CD4-positive, alpha-beta T cell treated with Interleukin-6 for 4 hours (primary cell): ENCODE results near the gene NUP93.

Experiments used
- DNase-seq: peaks from one replicate; pipeline ENCODE4 v3.0.0-alpha.2; 2020; ENCODE audit warnings: mixed read lengths

The NUP93 gene

DNA sequence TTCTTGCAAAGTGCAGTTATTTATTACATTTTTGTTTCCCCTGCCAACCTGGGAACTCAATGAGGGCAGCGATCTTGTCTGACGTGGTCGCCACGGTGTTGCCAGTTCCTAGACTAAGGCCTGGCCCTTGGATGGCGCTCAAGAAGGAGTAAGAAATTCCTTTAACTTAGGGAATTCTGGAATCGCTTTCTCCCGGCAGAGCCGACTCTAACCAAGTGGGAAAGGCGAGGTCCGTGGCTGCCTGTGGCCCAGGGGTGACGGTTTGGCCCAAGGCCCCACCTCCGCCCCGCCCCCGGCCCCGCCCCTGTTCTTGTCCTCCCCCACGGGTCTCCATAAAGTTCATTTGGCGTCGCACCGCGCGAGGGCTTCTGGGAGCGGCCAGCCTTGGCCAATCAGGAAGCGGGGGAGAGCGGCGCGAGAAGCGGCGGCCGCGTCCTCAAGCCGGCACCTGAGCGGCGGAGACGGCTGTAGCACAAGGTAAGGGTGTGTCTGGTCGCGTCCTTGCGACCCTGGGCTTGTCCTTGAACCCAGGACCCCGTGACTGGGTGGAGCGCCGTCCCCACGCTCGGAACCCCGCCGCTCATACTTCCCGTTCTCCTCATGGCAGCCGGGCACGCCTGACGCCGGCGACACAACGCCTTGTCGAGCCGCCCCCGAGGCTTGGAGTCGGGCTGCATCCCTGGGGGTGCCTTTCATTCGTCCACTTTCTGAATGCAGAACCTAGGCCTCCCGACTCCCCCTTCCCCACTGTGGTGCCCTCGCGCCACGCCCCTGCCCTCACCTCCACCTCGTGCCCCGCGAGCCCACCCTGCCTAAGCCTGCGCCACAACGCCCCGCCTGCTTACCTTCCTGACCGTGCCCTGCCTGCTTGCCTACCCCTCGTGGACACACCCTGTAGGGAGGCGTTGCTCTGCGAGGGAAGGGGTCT, at the start of gene NUP93:
Gene NUP93, plus strand, starts transcription at position 395 of the 928 bp plus-strand sequence. CDS start 18,119 bp downstream, outside the sequence.
- DNase-seq, result peak; percentile 96

DNA sequence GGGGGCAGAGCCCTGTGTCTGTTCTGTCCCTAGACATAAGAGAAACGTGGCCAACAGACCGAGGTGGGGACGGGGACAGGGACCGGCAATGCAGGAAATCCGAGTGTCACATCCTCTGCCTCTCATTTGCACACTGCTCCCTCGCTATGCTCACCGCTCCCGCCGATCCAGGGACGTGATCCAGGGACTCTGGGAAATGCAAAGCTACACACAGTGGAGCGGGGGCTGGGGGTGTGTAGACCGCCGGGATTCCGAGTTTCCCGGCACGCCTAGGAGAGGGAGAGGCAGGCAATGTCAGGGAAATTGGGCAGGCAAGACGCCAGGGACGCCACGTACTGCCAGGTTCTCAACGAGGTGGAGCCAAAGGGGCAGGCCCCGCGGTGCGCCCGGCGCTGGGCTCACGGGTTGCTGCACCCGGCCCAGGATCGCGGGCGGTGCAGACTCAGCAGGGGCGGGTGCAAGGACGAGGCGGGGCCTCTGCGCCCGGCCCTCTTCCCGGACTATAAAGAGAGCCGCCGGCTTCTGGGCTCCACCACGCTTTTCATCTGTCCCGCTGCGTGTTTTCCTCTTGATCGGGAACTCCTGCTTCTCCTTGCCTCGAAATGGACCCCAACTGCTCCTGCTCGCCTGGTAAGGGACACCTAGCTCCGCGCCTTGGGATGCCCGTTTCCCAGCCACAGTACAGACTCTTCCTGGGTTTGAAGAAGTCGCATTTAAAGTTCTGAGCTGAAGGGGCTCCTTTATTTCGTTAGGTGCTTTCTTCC, 47.8 kb upstream of the NUP93 start, which contains the start of gene MT1X:
Gene MT1X, plus strand, starts transcription at position 532 of the 764 bp plus-strand sequence. Its CDS starts 71 bp downstream, at position 603.
- DNase-seq, result peak; percentile 90

DNA sequence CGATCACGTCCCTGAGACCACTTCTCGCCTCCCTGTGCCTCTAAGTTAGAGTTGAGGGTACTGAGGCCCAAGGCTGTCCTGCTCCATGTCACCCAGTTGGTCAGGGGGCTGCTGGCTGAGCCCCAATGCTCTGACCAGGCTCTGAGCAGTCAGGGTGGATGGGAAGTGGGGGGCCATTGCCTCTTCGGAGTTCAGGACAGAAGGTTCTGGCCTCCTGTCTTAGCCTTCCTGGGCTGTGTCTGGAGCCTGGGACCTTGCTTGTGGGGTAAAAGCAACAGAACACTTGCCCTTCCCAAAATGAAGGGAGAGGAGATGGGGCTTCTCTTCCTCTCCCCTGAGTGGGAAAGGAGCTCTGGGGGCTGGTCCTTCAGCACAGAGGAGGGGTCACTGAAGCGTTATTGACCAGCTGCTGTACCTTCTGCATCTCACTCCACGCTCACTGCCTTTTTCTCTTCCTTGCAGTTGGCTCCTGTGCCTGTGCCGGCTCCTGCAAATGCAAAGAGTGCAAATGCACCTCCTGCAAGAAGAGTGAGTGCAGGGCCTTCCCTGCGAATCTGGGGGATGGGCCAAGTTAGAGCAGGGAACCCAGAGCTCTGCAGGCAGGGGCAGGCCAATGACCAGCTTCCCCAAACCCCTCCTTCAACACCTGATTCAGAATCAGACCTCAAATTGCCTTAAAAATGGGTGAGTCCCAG, 47.1 kb upstream of the NUP93 start:
- DNase-seq, result peak; percentile 19

DNA sequence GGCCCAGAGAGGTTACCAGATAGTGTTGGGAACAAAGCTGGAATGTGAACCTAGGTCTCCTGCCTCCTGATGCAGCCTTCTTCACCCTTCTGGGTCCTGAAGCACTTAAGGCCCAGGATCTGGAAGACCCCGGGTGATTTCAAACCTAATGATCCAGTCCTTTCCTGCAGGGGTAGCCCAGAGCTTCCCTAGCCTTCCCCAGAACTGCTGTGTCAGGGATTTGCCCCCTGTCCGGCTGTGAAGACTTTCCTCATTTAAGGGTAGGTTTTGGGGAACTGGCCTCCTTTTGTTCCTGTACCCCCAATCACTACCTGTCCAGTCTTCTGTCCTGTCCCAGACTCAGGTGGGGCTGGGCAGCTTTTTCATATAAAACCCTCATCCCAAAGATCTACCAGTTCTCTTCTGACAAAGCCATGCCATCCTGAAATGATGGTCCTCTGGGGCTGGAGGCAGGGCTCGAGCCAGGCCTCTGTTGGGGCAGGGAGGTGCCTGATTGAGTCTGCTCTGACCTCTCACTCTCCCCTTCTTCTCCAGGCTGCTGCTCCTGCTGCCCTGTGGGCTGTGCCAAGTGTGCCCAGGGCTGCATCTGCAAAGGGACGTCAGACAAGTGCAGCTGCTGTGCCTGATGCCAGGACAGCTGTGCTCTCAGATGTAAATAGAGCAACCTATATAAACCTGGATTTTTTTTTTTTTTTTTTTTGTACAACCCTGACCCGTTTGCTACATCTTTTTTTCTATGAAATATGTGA, 46.3 kb upstream of the NUP93 start:
- no peak for DNase-seq

DNA sequence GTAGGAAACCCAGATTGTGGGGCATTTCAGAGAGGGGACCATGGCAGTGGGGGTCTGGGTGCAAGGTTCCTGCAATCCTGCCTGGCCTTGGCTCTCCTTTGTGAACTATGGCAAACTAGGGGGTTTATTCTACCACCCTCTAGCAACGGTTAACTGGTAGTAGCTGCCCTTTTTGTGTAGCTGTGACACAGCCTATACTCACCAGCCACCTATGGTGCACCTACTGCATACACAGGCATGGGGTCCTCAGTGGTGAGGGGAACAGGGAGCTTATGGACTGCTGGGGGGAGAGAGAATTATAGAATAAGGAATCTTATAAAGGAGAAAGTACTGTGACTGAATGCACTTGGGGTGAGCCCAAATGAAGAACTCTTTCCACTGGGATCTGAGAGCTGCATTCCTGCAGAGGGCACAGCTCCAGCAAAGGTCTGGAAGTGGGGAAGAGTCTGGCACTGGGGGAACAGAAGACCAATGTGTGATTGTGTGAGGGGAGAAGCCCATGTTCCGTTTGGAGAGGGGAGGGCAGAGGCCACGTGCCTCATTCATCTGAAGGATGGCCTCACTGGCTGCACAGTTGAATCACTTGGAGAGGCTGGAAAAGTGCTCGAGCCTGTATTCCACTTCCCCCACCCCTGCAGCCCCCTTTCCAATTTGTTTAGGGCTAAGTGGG, 45.5 kb upstream of the NUP93 start:
- no peak for DNase-seq

DNA sequence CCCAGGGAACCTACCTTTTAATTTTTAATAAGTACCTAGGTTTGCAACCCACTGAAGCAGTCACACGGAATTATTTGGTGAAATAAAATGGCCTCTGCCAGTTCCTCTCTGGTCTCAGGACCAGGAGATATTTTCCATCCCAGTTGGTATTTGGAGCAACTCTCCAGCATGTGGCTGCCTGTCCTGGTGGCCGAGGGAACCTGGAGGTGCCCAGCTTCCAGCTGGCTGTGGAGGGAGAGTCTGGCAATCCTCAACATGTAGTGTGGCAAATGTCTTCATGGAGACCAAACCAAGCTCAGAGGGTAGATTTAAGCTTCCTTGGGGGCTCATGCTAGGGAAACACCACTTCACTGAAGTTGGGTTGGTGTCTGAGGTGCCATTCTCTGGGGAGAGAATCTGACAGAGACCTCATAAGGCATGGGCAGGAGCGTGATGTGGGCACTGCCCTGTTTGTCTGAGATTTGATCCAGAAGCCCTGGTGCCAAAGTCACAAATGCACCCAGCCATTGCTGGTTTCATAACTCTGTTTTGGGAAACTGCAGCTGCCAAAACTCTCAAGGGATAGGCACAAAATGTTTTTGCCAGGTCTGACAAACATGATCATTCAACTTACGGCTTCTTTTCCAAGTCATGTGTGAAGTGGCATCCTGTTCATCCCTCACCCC, 44.9 kb upstream of the NUP93 start:
- no peak for DNase-seq

DNA sequence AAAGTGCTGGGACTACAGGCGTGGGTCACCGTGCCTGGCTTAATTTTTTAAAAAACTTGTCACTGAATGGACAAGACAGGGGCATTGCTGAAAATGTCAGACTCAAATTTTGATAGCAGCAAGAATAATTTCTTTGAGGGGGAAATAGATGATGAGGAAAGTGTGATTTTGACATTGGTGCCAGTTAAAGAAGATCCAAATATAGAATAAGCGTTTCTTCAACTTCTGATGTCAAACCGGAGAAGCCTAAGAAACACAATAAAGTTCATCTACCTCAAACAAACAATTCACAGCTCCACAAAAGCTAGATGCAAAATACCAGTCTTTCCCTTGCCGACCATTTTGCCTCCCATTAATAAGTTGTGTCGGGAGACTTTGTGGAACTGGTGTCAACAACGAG, 43.2 kb upstream of the NUP93 start:
- DNase-seq, result no peak

DNA sequence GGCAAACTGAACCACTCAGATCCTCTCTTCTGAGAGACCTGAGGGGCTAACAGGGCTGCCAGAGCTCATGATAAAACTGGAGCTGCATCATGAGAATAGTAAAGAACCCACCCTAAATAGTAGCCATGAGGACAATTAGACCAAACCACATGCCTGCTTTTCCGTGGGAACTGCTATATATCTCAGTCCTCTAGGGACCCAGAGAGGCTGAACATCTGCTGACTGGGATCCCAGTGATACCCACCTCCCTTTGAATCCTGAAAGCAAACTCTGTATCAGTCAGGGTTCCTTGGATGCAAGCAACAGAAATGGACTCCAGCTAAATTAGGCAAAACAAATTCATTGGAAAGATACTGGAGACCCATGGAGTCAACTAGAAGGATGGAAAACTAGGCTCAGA, 41.2 kb upstream of the NUP93 start:
- no peak for DNase-seq

DNA sequence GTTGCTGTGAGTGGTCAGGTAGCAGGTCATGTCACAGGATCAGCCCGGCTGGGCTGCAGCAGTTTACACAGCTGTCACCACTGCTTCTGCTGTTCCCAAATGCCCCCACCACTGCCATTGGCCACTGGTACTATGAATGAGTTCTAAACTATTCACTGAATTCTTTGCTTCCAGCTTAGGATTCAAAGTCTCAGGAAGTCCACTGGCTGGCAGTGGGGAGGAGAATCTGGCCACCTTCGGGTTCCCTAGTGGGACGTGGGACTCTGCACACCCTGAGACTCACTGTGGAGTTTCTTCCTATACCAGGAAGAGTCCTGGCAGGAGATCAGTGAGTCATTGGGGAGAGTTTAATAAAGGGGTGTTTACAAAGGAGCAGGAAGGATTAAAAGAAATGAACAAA, 40.8 kb upstream of the NUP93 start:
- DNase-seq, result no peak

DNA sequence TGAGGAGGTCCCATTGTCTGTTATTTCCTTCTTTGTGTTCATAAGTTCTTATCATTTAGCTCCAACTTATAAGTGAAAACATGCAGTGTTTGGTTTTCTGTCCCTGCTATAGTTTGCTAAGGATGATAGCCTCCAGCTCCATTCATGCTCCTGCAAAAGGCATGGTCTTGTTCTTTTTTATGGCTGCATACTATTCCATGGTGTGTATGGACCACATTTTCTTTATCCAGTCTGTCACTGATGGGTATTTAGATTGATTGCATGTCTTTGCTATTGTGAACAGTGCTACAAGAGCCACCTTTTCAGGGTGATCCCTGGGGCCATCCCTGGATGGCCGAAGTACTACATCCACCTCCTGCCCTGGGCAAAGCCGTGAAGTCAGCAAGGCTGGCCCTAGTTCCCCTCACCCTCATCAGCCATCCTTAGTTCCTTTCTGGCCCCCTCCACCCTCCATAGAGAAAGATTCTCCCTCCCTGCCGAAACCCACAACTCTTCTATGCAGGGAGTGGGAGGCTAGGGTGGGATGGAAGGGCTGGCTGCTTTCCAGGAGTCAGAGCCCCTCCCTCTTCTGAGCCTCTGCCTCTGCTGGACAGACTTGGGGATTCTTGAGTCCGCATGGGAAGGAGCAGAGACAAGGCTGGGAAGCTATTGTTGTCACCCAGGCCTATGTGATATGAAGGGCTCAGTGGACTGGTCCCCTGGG, 39.4 kb upstream of the NUP93 start:
- no peak for DNase-seq

DNA sequence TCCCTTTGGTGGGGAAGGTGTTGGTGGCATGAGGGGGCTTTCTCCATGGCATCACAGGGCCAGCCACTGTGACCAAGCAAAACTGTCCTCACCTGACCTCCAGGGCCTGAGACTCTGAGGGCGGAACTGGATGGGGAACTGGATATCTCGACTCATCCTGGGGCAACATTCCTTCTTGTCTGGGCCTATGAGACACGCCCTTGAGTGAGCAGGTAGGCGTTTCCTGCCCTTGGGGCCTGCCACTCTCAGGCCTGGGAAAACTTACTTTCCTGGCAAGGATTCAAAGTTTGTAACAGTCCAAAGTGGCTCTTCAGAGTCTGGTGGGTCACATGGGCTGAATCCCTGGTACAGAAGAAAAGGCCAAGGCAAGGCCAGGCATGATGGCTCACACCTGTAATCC, 38.0 kb upstream of the NUP93 start:
- DNase-seq, result no peak

DNA sequence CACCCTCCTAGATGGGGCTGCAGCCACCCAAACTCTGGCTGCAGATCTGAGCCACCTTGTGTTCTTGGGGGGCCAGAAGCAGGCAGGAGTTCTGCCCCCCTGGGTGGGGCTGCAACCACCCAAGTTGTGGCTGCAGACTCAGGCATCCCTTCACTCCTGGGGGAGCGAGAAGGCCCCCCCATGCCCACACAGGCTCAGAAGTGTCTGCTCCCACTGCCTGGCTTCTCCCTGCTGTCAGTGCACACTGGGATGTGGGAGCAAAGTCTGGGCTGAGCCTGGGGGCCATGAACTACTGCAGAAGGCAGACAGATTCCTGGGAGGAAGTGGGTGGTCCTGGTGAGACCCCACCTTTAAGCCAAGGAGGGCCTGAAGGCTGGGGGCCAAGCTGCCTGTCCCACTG, 34.7 kb upstream of the NUP93 start:
- no peak for DNase-seq

DNA sequence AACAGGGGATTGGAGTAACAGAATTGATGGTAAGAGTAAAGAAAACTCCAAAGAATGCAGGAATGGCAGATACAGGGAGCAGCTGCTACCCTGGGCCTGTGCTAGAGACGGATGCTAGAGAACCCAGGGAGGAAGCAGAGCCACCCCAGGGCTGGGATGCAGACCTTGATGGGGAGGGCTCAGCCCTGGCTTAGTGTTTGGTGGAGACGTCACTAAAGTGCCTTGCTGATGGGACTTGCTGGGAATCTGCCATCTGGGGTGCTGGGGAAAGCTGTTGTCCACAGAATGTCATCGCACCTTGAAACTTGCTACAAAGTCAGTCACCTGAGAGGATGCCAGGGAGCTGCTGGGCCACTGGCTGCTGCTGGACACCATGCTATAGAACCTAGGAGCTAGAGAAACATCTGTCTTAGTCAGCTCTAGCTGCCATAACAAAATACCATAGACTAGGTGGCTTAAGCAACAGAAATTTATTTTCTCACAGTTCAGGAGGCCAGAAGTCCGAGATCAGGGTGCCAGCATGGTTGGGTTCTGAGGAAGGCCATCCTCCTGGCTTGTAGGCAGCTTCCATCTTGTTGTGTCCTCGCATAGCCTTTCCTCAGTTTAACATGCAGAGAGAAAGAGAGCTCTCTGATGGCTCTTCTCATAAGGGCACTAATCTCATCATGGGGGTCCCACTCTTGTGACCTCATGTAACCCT, 32.3 kb upstream of the NUP93 start:
- no peak for DNase-seq

DNA sequence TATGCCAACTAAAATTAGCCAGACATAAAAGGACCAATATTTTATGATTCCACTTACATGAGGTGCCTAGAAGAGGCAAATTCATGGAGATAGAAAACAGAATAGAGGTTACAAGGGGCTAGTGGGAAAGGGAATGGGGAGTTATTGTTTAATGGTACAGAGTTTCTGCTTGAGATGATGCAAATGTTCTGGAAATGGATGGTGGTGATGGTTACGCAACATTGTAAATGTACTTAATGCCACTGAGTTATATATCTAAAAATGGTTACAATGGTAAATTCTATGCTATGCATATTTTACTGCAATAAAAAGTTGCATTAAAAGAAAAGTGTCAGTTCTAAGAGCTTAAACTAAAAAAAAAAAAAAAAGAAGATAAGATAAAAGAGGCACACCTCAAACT, 29.7 kb upstream of the NUP93 start:
- no peak for DNase-seq

DNA sequence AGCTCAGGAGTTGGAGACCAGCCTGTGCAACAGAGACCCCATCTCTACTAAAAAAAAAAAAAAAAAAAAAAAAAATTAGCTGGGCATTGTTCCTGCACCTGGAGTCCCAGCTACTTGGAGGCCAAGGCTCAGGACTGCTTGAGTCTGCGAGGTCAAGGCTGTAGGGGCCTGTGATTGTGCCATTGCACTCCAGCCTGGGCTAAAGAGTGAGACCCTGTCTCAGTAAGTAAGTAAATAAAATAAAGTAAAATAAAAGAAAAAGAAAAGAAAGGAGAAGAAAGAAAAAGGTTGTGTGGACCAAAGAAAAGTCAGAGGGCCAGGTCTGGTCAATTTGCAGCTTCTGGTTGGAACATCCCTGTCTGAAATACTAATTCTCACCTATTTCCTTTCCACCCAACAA, 29.3 kb upstream of the NUP93 start:
- no peak for DNase-seq

DNA sequence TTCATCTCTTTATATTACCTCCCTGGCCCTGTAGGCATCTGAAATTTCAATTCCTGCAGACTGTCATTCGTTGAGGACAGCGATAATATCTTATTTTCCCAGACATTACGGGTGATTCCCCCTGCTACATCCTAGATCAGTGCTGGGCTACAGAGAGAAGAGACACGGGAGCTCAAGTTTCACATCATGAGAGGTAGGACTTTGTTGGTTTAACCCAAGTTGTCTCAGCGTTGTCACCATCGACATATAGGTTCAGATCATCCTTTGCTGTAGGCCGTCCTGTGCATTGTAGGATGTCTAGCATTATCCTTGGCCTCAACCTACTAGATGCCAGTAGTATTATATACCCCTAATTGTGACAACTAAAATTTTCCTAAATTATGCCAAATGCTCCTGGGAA, 28.4 kb upstream of the NUP93 start:
- no peak for DNase-seq

DNA sequence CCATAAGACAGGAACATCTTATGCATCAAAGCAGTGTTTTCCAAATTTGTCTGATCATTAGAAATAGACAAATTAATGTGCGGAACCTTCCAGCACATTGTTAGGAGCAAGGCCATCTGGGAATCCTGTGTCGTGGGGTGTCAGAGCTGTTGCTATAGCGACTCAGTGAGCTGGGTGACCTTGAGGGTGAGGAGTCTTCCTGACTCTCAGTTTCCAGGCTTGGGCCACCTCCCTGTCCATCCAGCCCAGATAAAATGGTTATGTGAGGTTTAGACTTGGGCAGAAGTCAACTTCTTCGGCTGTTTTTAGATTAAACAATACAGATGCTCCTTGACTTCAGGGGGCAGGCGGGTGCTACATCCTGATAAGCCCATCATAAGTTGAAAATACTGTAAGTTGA, 27.1 kb upstream of the NUP93 start:
- no peak for DNase-seq

DNA sequence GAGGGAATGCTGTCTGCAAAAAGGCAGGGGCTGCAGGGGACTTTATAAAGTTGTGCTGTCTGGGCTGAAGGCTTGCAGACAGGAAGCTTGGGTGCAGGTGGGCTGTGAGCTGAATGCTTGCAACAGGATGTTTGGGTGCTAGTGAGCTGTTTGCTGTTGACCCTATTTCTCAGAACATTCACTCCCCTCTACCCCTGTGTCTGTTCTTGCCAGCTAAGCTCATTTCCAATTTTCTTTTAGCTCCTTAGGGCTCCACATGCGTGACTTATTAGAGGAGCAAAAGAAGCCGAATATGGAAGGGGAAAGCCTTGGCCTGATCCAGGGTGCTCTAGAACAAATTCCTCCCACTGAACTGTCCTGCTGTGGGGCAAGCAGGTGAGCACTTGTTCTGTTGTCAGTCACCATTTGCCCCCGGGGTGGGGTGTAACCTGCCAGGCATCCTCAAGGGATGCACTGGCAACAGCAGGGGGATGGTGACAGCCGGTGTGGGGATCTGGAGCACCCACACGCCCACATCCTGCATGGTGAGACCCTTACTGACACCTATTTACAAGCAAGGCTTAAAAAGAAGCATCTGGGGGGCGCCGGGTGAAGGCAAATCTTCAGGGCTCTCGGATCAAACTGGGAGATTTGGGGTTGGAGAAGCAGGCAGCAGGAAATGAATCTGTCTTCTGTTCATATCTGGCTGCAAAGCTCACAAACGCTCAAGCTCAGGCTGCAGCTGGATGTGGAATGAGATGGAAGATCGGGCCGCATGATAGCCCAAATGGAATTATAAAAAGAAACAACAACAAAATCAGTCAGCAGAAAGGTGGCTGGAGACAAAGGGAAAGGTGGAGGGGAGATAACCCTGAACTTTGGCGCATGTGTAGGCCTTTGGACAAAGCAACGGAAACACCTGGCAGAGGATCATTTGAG, 21.1 kb upstream of the NUP93 start:
- peak; percentile 68 for DNase-seq
